Ishikawa (cell line): ENCODE results near the gene C1QL4.

ENCODE experiments used
- CEBPB ChIP-seq: IDR thresholded peaks from 2 replicates; pipeline ENCODE4 v1.6.1; 2012
- CREB1 ChIP-seq: IDR thresholded peaks from 2 replicates; pipeline ENCODE4 v1.6.1; 2012; ENCODE audit warnings: low read depth
- EGR1 ChIP-seq: IDR thresholded peaks from 2 replicates; pipeline ENCODE4 v1.6.1; 2012
- EP300 ChIP-seq: IDR thresholded peaks from 2 replicates; pipeline ENCODE4 v1.6.1; 2012; ENCODE audit warnings: borderline replicate concordance
- FOXM1 ChIP-seq: IDR thresholded peaks from 2 replicates; pipeline ENCODE4 v1.6.1; 2012; ENCODE audit warnings: low read depth, borderline replicate concordance
- NFIC ChIP-seq: IDR thresholded peaks from 2 replicates; pipeline ENCODE4 v1.6.1; 2012
- RAD21 ChIP-seq: IDR thresholded peaks from 2 replicates; pipeline ENCODE4 v1.6.1; 2012; ENCODE audit warnings: low read depth
- TCF12 ChIP-seq: IDR thresholded peaks from 2 replicates; pipeline ENCODE4 v1.6.1; 2012; ENCODE audit warnings: low read depth
- TEAD4 ChIP-seq: IDR thresholded peaks from 2 replicates; pipeline ENCODE4 v1.6.1; 2012
- YY1 ChIP-seq: IDR thresholded peaks from 2 replicates; pipeline ENCODE4 v1.6.1; 2012; ENCODE audit warnings: low read depth
- ZBTB7A ChIP-seq: IDR thresholded peaks from 2 replicates; pipeline ENCODE4 v1.6.1; 2012; ENCODE audit warnings: low read depth
- TF ChIP-seq, protein P1 (sequence below): IDR thresholded peaks from 2 replicates; pipeline ENCODE4 v1.6.1; 2012
- TF ChIP-seq, protein P2 (sequence below): IDR thresholded peaks from 2 replicates; pipeline ENCODE4 v1.6.1; 2012; ENCODE audit warnings: low read depth, mild to moderate bottlenecking

DNA sequence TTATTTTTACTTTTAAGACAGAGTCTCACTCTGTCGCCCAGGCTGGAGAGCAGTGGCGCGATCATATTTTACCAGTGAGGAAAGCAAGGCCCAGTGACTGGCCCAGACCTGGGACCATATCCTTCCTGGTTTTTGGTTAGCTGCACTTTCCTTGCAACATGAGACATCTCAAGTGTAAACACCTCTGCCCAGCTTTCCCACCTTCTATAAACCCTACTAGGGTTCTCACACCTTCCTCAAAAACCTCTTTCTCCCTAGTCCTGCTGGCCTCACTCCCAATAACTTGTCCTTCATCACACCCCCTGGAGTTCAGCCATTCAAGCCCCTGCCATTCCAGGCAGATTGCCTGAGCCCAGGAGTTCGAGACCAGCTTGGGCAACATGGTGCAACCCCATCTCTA is 52.3 kb downstream of the C1QL4 start:
- TF ChIP-seq NFIC, result no peak
- no peak for TF ChIP-seq EP300
- no peak for TF ChIP-seq FOXM1
- no peak for TF ChIP-seq TCF12
- TF ChIP-seq, protein P1, sequence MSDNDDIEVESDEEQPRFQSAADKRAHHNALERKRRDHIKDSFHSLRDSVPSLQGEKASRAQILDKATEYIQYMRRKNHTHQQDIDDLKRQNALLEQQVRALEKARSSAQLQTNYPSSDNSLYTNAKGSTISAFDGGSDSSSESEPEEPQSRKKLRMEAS, result no peak
- no peak for TF ChIP-seq ZBTB7A
- no peak for TF ChIP-seq RAD21
- no peak for TF ChIP-seq CEBPB
- no peak for TF ChIP-seq YY1
- no peak for TF ChIP-seq EGR1
- TF ChIP-seq, protein P2, sequence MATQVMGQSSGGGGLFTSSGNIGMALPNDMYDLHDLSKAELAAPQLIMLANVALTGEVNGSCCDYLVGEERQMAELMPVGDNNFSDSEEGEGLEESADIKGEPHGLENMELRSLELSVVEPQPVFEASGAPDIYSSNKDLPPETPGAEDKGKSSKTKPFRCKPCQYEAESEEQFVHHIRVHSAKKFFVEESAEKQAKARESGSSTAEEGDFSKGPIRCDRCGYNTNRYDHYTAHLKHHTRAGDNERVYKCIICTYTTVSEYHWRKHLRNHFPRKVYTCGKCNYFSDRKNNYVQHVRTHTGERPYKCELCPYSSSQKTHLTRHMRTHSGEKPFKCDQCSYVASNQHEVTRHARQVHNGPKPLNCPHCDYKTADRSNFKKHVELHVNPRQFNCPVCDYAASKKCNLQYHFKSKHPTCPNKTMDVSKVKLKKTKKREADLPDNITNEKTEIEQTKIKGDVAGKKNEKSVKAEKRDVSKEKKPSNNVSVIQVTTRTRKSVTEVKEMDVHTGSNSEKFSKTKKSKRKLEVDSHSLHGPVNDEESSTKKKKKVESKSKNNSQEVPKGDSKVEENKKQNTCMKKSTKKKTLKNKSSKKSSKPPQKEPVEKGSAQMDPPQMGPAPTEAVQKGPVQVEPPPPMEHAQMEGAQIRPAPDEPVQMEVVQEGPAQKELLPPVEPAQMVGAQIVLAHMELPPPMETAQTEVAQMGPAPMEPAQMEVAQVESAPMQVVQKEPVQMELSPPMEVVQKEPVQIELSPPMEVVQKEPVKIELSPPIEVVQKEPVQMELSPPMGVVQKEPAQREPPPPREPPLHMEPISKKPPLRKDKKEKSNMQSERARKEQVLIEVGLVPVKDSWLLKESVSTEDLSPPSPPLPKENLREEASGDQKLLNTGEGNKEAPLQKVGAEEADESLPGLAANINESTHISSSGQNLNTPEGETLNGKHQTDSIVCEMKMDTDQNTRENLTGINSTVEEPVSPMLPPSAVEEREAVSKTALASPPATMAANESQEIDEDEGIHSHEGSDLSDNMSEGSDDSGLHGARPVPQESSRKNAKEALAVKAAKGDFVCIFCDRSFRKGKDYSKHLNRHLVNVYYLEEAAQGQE, result no peak
- TF ChIP-seq CREB1, result no peak
- no peak for TF ChIP-seq TEAD4
